SK-N-SH (cell line): Measurements from ENCODE around the gene ZFYVE9. TPM values are rescaled to one million over a fixed set of nuclear protein-coding genes. Genes with fewer than 3 reads are reported as not detected.

Experiments used
- CTCF ChIA-PET: fragments of 300-600, 350-600 bp; formaldehyde crosslinking; extraction: SDS; loops from one replicate; lab custom pipeline; 2021; lab: Yijun Ruan, JAX
- POLR2A ChIA-PET: fragments of 350-600 bp; sonication (Branson Sonifier 250); formaldehyde crosslinking; extraction: SDS; loops from one replicate; lab custom pipeline; 2020; ENCODE audit warnings: antibody characterized with exemption, inconsistent platforms; lab: Yijun Ruan, JAX
- DNase-seq: peaks from one replicate; pipeline ENCODE4 v3.0.0; 2012
- H2AFZ ChIP-seq: fragments of 200-600 bp; sonication (generic); 2 replicates; pipeline ENCODE4 v1.8.1; 2016; ENCODE audit warnings: antibody characterized with exemption, mild to moderate bottlenecking, low read depth
- H3F3A ChIP-seq: fragments of 200-600 bp; sonication (generic); replicated peaks from 2 replicates; pipeline ENCODE3; 2016; ENCODE audit warnings: antibody characterized with exemption, mild to moderate bottlenecking; ENCODE audit not compliant: insufficient read depth
- H3K27ac ChIP-seq, 2 experiments: fragments of 200-500 bp in 1 of 2; fragments of 200-600 bp in 1 of 2; sonication (Bioruptor generic) in 1 of 2; sonication (generic), shearing (Covaris generic) in 1 of 2; 2 replicates each; pipeline versions ENCODE4 v1.5.1 to v1.6.1; 2014 to 2016; ENCODE audit warnings: low read depth in 2 of 2, inconsistent platforms in 1 of 2, low read length in 1 of 2, mild to moderate bottlenecking in 1 of 2, mixed read lengths in 1 of 2
- H3K27me3 ChIP-seq: fragments of 200-600 bp; sonication (generic), shearing (Covaris generic); 2 replicates; pipeline ENCODE4 v1.6.1; 2016; ENCODE audit warnings: mixed run types; ENCODE audit not compliant: insufficient read depth
- H3K36me3 ChIP-seq, 2 experiments: fragments of 200-500 bp in 1 of 2; fragments of 200-600 bp in 1 of 2; sonication (Bioruptor generic) in 1 of 2; sonication (generic) in 1 of 2; replicated peaks in 1 of 2; 2 replicates each; pipeline versions ENCODE3 to v1.5.1; 2014 to 2016; ENCODE audit warnings: low read length in 1 of 2, mild to moderate bottlenecking in 1 of 2; ENCODE audit not compliant: insufficient read depth in 2 of 2, control insufficient read depth in 1 of 2
- H3K4me1 ChIP-seq, 2 experiments: fragments of 200-500 bp in 1 of 2; fragments of 200-600 bp in 1 of 2; sonication (Bioruptor generic) in 1 of 2; sonication (generic), shearing (Covaris generic) in 1 of 2; 2 replicates each; pipeline versions ENCODE4 v1.5.1 to v1.6.1; 2014 to 2016; ENCODE audit warnings: low read depth in 1 of 2, low read length in 1 of 2, mixed run types in 1 of 2; ENCODE audit not compliant: insufficient read depth in 2 of 2, control insufficient read depth in 1 of 2
- H3K4me2 ChIP-seq: fragments of 200-600 bp; sonication (generic), shearing (Covaris generic); 2 replicates; pipeline ENCODE4 v1.6.1; 2017; ENCODE audit warnings: mixed run types
- H3K4me3 ChIP-seq, 2 experiments: fragments of 200-500 bp in 1 of 2; fragments of 200-600 bp in 1 of 2; sonication (Bioruptor generic) in 1 of 2; sonication (generic), shearing (Covaris generic) in 1 of 2; 2 replicates each; pipeline versions ENCODE4 v1.5.1 to v1.8.1; 2014 to 2016; ENCODE audit warnings: low read depth in 2 of 2, inconsistent platforms in 1 of 2, low read length in 1 of 2, mild to moderate bottlenecking in 1 of 2, mixed read lengths in 1 of 2, moderate library complexity in 1 of 2
- H3K79me2 ChIP-seq: fragments of 200-600 bp; sonication (generic); 2 replicates; pipeline ENCODE4 v1.8.1; 2017; ENCODE audit warnings: mild to moderate bottlenecking; ENCODE audit not compliant: insufficient read depth
- H3K9ac ChIP-seq: fragments of 200-600 bp; sonication (generic); 2 replicates; pipeline ENCODE4 v1.6.1; 2017; ENCODE audit warnings: mixed run types
- H3K9me2 ChIP-seq: fragments of 200-600 bp; sonication (generic); 2 replicates; pipeline ENCODE4 v1.6.1; 2017; ENCODE audit warnings: mixed run types
- H3K9me3 ChIP-seq: fragments of 200-600 bp; sonication (generic); 2 replicates; pipeline ENCODE4 v1.6.1; 2017; ENCODE audit warnings: mixed run types, mild to moderate bottlenecking, moderate library complexity
- H4K20me1 ChIP-seq: fragments of 200-600 bp; sonication (generic); 2 replicates; pipeline ENCODE4 v1.6.1; 2017; ENCODE audit warnings: mild to moderate bottlenecking, mixed run types; ENCODE audit not compliant: insufficient read depth
- EZH2phosphoT487 ChIP-seq: fragments of 200-600 bp; sonication (generic); IDR thresholded peaks from 2 replicates; pipeline ENCODE4 v1.6.1; 2017; ENCODE audit warnings: low read depth, mixed run types, mild to moderate bottlenecking, antibody characterized with exemption, moderate library complexity, borderline replicate concordance
- FOXJ3 ChIP-seq: sonication (generic); formaldehyde crosslinking; IDR thresholded peaks from 2 replicates; pipeline ENCODE4 v1.5.1; 2020; ENCODE audit warnings: mild to moderate bottlenecking, missing genetic modification reagents
- FOXM1 ChIP-seq: IDR thresholded peaks from 2 replicates; pipeline ENCODE4 v1.4.0; 2012; ENCODE audit warnings: low read depth, mild to moderate bottlenecking
- GATA2 ChIP-seq: sonication (generic); formaldehyde crosslinking; IDR thresholded peaks from 2 replicates; pipeline ENCODE4 v1.5.0; 2020; ENCODE audit warnings: mild to moderate bottlenecking, missing genetic modification reagents
- MEF2A ChIP-seq: IDR thresholded peaks from 2 replicates; pipeline ENCODE4 v1.4.0; 2012; ENCODE audit warnings: low read depth, borderline replicate concordance
- NFIC ChIP-seq: IDR thresholded peaks from 2 replicates; pipeline ENCODE4 v1.4.0; 2012; ENCODE audit warnings: borderline replicate concordance
- NRF1 ChIP-seq: IDR thresholded peaks from 2 replicates; pipeline ENCODE4 v1.6.1; 2012; ENCODE audit warnings: low read depth, mild to moderate bottlenecking, low read length
- PBX3 ChIP-seq: IDR thresholded peaks from 2 replicates; pipeline ENCODE4; 2012
- POLR2AphosphoS5 ChIP-seq: IDR thresholded peaks from 2 replicates; pipeline ENCODE4 v1.6.1; 2012; ENCODE audit warnings: low read depth, low read length
- RAD21 ChIP-seq: IDR thresholded peaks from 2 replicates; pipeline ENCODE4 v1.6.1; 2012; ENCODE audit warnings: mild to moderate bottlenecking, low read length
- RFX5 ChIP-seq: IDR thresholded peaks from 2 replicates; pipeline ENCODE4 v1.6.1; 2012; ENCODE audit warnings: mild to moderate bottlenecking, improper control_type of control experiment, low read length
- RXRA ChIP-seq: IDR thresholded peaks from 2 replicates; pipeline ENCODE4 v1.4.0; 2012; ENCODE audit warnings: low read depth, mild to moderate bottlenecking, borderline replicate concordance
- SIN3A ChIP-seq: IDR thresholded peaks from 2 replicates; pipeline ENCODE4 v1.6.1; 2012; ENCODE audit warnings: low read depth, mild to moderate bottlenecking, low read length, moderate library complexity, borderline replicate concordance
- TAF1 ChIP-seq: IDR thresholded peaks from 2 replicates; pipeline ENCODE4 v1.6.1; 2012; ENCODE audit warnings: low read depth, mild to moderate bottlenecking, low read length, moderate library complexity, borderline replicate concordance
- TCF12 ChIP-seq: IDR thresholded peaks from 2 replicates; pipeline ENCODE4 v1.4.0; 2012
- TEAD4 ChIP-seq: IDR thresholded peaks from 2 replicates; pipeline ENCODE4 v1.4.0; 2012; ENCODE audit warnings: mild to moderate bottlenecking, borderline replicate concordance; ENCODE audit not compliant: insufficient read depth
- YY1 ChIP-seq: IDR thresholded peaks from 2 replicates; pipeline ENCODE4 v1.4.0; 2012; ENCODE audit warnings: low read depth, mild to moderate bottlenecking
- WGBS: methylation state at CpG from one replicate; pipeline ENCODE4 v1.1.6; 2017; ENCODE audit warnings: low lambda C conversion rate; 5-methylcytosine and 5-hydroxymethylcytosine counted together
- polyA plus RNA-seq, 3 experiments: library from polyadenylated mRNA; depleted of rRNA; stranded (reverse); fragments of >200 nt; gene quantifications; 2 replicates each; pipeline ENCODE4 v1.2.3, GENCODE V29; 2012
- TF ChIP-seq, protein P1 (sequence below): IDR thresholded peaks from 2 replicates; pipeline ENCODE4 v1.6.1; 2012; ENCODE audit warnings: mild to moderate bottlenecking, low read depth, low read length, moderate library complexity
- TF ChIP-seq, protein P2 (sequence below): fragments of 200-600 bp; sonication (generic); IDR thresholded peaks from 2 replicates; pipeline ENCODE4 v1.6.1; 2017; ENCODE audit warnings: antibody characterized with exemption, mild to moderate bottlenecking, moderate library complexity
- TF ChIP-seq, protein P3 (sequence below): fragments of 150-350 bp; IDR thresholded peaks from 2 replicates; pipeline ENCODE4 v1.6.1; 2017; ENCODE audit warnings: antibody characterized with exemption, low read length, low read depth, borderline replicate concordance

ZFYVE9 gene
- polyA plus RNA-seq, 1 of the 3 experiments (the other 2 are of a cell fraction), result 4.1 TPM

DNA sequence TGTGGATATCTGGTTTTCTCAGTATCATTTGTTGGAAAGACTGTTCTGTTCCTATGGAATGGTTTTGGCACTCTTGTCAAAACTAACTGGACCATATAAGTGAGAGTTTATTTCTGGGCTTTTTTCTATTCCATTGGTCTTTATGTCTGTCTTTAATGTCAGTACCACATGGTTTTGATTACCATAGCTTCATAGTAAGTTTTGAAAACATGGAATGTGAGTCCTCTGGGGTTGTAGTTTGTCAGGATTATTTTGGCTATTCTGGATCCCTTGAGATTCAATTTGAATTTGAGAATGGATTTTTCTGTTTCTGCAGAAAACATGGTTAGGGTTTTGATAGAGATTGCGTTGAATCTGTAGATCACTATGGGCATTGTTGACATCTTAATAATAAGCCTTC lies 107.9 kb downstream of the ZFYVE9 start:
- no peak overlapping the region for H3K27ac ChIP-seq
- no peaks in the 10 kb centered on the region for H3K36me3 ChIP-seq
- no peak overlapping the region for H2AFZ ChIP-seq
- CTCF ChIA-PET, result no interaction called here
- no peaks in the 10 kb centered on the region for H3F3A ChIP-seq
- H3K27me3 ChIP-seq, result no peaks in the 10 kb centered on the region
- H4K20me1 ChIP-seq, result no peaks in the 10 kb centered on the region
- POLR2A ChIA-PET, result no interaction called here
- H3K79me2 ChIP-seq, result peaks cover 17% of the 10 kb centered on the region; the same call in 1 of the 2 replicates
- H3K4me3 ChIP-seq, result no peak overlapping the region
- no peak overlapping the region for H3K4me2 ChIP-seq
- H3K9me3 ChIP-seq, result no peaks in the 10 kb centered on the region
- WGBS, result 97% methylated on average over 1 of the region's 1 CpG
- TF ChIP-seq NRF1, result no peak
- TF ChIP-seq TCF12, result no peak
- TF ChIP-seq PBX3, result no peak
- TF ChIP-seq NFIC, result no peak
- TF ChIP-seq RFX5, result no peak
- no peak for TF ChIP-seq TEAD4
- no peak for TF ChIP-seq RXRA
- TF ChIP-seq TAF1, result no peak
- no peak for TF ChIP-seq EZH2phosphoT487
- no peak for TF ChIP-seq FOXJ3 (CRISPR knock-in tag)
- no peak for TF ChIP-seq FOXM1
- TF ChIP-seq, protein P1, sequence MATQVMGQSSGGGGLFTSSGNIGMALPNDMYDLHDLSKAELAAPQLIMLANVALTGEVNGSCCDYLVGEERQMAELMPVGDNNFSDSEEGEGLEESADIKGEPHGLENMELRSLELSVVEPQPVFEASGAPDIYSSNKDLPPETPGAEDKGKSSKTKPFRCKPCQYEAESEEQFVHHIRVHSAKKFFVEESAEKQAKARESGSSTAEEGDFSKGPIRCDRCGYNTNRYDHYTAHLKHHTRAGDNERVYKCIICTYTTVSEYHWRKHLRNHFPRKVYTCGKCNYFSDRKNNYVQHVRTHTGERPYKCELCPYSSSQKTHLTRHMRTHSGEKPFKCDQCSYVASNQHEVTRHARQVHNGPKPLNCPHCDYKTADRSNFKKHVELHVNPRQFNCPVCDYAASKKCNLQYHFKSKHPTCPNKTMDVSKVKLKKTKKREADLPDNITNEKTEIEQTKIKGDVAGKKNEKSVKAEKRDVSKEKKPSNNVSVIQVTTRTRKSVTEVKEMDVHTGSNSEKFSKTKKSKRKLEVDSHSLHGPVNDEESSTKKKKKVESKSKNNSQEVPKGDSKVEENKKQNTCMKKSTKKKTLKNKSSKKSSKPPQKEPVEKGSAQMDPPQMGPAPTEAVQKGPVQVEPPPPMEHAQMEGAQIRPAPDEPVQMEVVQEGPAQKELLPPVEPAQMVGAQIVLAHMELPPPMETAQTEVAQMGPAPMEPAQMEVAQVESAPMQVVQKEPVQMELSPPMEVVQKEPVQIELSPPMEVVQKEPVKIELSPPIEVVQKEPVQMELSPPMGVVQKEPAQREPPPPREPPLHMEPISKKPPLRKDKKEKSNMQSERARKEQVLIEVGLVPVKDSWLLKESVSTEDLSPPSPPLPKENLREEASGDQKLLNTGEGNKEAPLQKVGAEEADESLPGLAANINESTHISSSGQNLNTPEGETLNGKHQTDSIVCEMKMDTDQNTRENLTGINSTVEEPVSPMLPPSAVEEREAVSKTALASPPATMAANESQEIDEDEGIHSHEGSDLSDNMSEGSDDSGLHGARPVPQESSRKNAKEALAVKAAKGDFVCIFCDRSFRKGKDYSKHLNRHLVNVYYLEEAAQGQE, result no peak
- TF ChIP-seq POLR2AphosphoS5, result no peak
- TF ChIP-seq RAD21, result no peak
- no peak for TF ChIP-seq MEF2A
- TF ChIP-seq, protein P2, sequence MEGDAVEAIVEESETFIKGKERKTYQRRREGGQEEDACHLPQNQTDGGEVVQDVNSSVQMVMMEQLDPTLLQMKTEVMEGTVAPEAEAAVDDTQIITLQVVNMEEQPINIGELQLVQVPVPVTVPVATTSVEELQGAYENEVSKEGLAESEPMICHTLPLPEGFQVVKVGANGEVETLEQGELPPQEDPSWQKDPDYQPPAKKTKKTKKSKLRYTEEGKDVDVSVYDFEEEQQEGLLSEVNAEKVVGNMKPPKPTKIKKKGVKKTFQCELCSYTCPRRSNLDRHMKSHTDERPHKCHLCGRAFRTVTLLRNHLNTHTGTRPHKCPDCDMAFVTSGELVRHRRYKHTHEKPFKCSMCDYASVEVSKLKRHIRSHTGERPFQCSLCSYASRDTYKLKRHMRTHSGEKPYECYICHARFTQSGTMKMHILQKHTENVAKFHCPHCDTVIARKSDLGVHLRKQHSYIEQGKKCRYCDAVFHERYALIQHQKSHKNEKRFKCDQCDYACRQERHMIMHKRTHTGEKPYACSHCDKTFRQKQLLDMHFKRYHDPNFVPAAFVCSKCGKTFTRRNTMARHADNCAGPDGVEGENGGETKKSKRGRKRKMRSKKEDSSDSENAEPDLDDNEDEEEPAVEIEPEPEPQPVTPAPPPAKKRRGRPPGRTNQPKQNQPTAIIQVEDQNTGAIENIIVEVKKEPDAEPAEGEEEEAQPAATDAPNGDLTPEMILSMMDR, result no peak
- no peak for TF ChIP-seq SIN3A
- no peak for TF ChIP-seq GATA2 (CRISPR knock-in tag)
- TF ChIP-seq YY1, result no peak
- TF ChIP-seq, protein P3, sequence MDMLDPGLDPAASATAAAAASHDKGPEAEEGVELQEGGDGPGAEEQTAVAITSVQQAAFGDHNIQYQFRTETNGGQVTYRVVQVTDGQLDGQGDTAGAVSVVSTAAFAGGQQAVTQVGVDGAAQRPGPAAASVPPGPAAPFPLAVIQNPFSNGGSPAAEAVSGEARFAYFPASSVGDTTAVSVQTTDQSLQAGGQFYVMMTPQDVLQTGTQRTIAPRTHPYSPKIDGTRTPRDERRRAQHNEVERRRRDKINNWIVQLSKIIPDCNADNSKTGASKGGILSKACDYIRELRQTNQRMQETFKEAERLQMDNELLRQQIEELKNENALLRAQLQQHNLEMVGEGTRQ, result no peak
- no peaks in the 10 kb centered on the region for H3K9me2 ChIP-seq
- H3K4me1 ChIP-seq, result no peaks in the 10 kb centered on the region
- H3K9ac ChIP-seq, result no peak overlapping the region
- DNase-seq, result no peak
